Measurements from ENCODE around the gene HDAC9. TPM values are rescaled to one million over a fixed set of nuclear protein-coding genes. Genes with fewer than 3 reads are reported as not detected.

Gene HDAC9
- total RNA-seq, 4 donors from 2014 or later: 1.2 to 8.0 (median 1.6) TPM

DNA sequence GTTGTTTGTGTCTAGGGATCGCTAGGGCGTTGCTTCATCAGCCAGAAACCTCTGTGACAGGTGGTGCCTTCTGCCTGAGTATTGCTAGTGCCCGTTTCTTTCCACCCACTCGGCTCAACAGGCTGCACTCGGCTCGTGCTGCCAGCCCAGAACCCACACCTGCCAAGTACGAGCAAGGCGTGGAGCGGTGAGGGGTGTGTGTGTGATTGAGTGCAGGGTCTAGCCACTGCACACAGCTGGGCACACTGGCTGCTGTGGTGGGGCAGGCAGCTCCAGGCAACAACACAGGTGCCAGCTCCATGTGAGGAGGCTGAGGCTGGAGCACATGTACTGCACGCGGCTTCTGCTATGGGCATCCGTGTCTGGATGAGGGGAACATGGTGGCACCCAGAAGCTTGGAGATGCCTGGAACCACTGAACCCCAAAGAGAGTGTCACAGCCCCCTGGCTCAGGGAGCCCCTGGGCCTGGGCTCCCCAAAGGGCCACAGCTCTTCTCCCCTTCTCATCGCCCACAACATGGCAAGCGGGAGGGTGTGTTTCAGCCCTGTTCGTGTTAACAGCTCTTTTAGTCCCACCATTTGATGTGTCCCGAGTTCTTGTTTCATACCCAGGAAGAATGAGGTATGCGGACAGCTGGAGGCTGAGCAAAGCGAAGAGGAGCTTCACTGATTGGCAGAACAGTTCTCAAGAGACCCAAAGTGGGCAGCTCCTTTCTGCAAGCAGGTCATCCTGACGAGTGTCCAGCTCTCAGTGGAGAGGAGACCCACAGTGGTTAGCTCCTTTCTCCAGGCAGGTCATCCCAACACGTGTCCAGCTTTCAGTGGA is 78.1 kb downstream of the HDAC9 start:
- H3K9me3 ChIP-seq: no peaks in the 10 kb centered on the region
- no peak overlapping the region for H3K4me3 ChIP-seq
- DNase-seq: no peak
- no peaks in the 10 kb centered on the region for H3K4me1 ChIP-seq
- intact Hi-C loops (cut with DNase I): loop anchor here (5.0 kb wide), 1 partner anchor 221 kb away; no protein-coding TSS in a partner anchor
- TF ChIP-seq, protein P1, sequence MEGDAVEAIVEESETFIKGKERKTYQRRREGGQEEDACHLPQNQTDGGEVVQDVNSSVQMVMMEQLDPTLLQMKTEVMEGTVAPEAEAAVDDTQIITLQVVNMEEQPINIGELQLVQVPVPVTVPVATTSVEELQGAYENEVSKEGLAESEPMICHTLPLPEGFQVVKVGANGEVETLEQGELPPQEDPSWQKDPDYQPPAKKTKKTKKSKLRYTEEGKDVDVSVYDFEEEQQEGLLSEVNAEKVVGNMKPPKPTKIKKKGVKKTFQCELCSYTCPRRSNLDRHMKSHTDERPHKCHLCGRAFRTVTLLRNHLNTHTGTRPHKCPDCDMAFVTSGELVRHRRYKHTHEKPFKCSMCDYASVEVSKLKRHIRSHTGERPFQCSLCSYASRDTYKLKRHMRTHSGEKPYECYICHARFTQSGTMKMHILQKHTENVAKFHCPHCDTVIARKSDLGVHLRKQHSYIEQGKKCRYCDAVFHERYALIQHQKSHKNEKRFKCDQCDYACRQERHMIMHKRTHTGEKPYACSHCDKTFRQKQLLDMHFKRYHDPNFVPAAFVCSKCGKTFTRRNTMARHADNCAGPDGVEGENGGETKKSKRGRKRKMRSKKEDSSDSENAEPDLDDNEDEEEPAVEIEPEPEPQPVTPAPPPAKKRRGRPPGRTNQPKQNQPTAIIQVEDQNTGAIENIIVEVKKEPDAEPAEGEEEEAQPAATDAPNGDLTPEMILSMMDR (IDR thresholded peaks at IDR 0.05): no peak
- TF ChIP-seq POLR2A (IDR thresholded peaks at IDR 0.05): no peak
- H3K27ac ChIP-seq: no peak overlapping the region
- H3K36me3 ChIP-seq: no peaks in the 10 kb centered on the region
- no peaks in the 10 kb centered on the region for H3K27me3 ChIP-seq
- WGBS, 2 donors: 90% methylated on average over 7 to 14 of the region's 20 CpGs

DNA sequence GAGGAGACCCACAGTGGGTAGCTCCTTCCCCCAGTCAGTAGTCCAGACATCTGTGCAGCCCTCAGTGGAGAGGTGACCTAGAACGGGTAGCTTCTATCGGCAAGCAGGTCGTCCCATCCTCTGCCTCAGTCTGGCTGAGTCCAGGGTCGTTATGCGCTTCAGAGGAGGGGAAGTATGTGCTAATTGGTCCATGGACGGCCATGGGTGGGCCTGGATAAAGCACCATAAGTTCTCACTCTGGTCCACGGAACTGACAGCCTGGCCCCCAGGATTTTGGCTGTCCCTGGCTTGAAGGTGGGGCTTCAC is 78.6 kb downstream of the HDAC9 start:
- H3K4me3 ChIP-seq: no peak overlapping the region
- intact Hi-C loops (cut with DNase I): loop anchor here (5.0 kb wide), 1 partner anchor 222 kb away; no protein-coding TSS in a partner anchor
- no peak overlapping the region for H3K27ac ChIP-seq
- H3K36me3 ChIP-seq: no peaks in the 10 kb centered on the region
- no peaks in the 10 kb centered on the region for H3K4me1 ChIP-seq
- no peaks in the 10 kb centered on the region for H3K27me3 ChIP-seq
- TF ChIP-seq POLR2A (IDR thresholded peaks at IDR 0.05): no peak
- TF ChIP-seq, protein P1 (IDR thresholded peaks at IDR 0.05): no peak
- 96% methylated on average over 5 of the region's 7 CpGs; no CpG with 5 or more reads in 1 of the 2 donors for WGBS, 2 donors
- H3K9me3 ChIP-seq: no peaks in the 10 kb centered on the region
- DNase-seq: no peak

DNA sequence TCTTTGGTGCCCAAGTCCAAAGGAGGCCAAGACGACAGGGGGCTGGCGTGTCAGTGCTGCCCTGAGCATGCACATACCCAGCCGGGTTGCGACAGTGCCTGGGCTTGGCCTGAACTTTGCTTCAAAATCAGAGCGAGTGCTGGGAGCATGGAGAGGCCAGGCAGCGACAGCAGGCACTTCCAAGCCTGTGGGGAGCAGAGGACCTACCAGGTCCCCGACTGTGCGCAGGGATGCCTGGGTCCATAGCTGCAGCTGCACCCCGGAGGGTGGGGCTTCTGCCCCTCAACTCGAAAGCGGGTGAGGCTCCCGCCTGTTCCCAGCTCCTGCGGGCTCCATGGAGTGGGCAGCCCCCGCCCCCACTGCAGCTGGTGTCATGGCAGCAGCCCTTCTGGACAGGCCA is 79.1 kb downstream of the HDAC9 start:
- no peak for DNase-seq
- intact Hi-C loops (cut with DNase I): loop anchor here (5.0 kb wide), 1 partner anchor 222 kb away; no protein-coding TSS in a partner anchor
- H3K27me3 ChIP-seq: no peaks in the 10 kb centered on the region
- WGBS, 2 donors: 89% methylated on average over 4 of the region's 14 CpGs; no CpG with 5 or more reads in 1 of the 2 donors
- no peaks in the 10 kb centered on the region for H3K36me3 ChIP-seq
- no peaks in the 10 kb centered on the region for H3K4me1 ChIP-seq
- H3K4me3 ChIP-seq: no peak overlapping the region
- H3K27ac ChIP-seq: no peak overlapping the region
- TF ChIP-seq, protein P1 (IDR thresholded peaks at IDR 0.05): no peak
- TF ChIP-seq POLR2A (IDR thresholded peaks at IDR 0.05): no peak
- no peaks in the 10 kb centered on the region for H3K9me3 ChIP-seq

DNA sequence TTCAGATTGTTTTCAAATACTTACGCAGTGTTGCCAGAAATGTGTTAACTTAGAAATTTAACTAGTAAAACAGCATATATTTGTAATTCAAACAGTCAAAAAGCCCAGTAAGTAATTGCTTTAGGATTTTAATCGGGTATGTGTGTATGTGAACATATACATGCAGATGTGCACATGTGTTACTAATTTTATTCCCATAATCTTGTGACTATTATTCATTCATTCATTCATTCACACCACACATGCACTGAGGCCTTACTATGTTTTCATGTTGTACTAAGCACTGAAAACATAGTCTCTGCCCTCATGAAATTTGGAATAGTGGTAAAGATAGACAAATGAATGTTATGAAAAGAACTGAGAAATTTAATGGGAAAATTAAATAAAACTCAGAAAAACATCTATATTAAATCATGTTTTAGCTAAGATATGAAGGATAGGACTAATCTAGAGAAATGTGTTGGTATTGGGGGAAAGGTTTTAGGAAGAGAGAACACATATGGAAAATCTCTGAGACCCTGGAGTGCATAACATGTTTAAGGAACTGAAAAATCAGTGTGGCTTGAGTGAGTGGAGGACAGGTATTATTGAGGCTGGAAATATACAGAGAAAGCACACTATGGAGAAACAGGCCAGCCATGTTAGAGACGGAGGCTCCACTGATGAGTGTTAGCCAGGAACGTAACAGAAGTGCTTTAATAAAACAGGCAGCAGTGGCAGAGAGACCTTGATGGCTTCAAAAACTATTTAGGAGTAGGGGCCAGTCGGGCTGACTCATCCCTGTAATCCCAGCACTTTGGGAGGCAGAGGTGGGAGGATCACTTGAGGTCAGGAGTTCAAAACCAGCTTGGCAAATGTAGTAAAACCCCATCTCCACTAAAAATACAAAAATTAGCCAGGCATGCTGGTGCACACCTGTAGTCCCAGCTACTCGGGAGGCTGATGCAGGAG is 80.3 kb downstream of the HDAC9 start:
- H3K4me1 ChIP-seq: no peaks in the 10 kb centered on the region
- intact Hi-C loops (cut with DNase I): no loop called here
- no peak for DNase-seq
- no peaks in the 10 kb centered on the region for H3K36me3 ChIP-seq
- no peaks in the 10 kb centered on the region for H3K9me3 ChIP-seq
- no peaks in the 10 kb centered on the region for H3K27me3 ChIP-seq
- no peak overlapping the region for H3K4me3 ChIP-seq
- 91 to 93% methylated on average over 6 of the region's 6 CpGs for WGBS, 2 donors
- no peak for TF ChIP-seq POLR2A (IDR thresholded peaks at IDR 0.05)
- TF ChIP-seq, protein P1 (IDR thresholded peaks at IDR 0.05): no peak
- H3K27ac ChIP-seq: no peak overlapping the region
